NCI-H345 (cell line): Measurements from ENCODE around the gene RAB13.

Source experiments
- DNase-seq: peaks from one replicate; lab custom pipeline; 2025; lab: John Stamatoyannopoulos, UW

RAB13 gene

DNA sequence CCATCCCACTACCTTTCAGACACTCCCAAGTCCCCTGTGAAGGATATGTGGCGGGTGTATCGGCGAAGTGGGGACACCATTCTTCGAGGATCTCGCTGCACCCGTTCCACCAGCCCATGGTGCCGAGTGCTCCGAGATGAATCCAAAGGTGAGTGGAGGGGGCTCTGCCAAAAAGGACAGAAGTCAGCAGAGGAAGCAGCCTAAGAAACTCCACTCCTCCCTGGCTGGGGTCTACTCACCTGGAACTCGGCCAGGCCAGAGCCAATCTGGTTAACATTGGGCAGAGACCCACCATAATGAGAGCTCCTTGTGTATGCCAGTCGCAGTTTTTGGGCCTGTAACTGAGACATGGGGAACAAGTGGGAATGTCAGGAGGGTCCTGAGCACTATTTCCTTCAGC is 31.3 kb downstream of the RAB13 start:
- DNase-seq = no peak

DNA sequence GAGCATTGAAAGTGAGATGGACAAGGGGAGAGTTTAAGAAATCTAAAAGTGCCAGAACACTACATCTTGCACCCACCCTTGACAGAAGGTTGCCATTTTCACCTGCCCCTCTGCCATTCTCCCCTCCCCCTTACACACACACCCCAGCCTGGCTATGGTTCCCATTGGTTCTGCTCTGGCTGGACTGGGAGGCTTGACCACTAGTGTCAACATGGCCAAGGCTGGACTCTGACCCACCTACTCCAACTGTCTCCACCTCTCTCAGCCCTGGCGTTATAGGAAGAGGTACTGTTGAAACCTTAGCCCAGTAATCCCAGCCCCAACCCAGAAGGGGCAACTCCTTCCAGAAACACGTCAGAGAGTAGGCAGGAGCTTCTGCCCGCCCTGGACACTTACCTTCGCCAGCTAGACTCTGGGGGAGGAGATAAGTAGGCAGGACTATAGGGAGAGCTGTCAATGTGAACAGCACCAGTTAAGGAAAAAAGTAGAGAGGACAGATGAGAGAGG is 32.2 kb downstream of the RAB13 start:
- DNase-seq = no peak

- DNase-seq = no peak
Measured at GRCh38 chr1:153951801-153952200, 34.3 kb downstream of the RAB13 start.

- no peak for DNase-seq
Measured at GRCh38 chr1:153951183-153951582, 35.0 kb downstream of the RAB13 start.

DNA sequence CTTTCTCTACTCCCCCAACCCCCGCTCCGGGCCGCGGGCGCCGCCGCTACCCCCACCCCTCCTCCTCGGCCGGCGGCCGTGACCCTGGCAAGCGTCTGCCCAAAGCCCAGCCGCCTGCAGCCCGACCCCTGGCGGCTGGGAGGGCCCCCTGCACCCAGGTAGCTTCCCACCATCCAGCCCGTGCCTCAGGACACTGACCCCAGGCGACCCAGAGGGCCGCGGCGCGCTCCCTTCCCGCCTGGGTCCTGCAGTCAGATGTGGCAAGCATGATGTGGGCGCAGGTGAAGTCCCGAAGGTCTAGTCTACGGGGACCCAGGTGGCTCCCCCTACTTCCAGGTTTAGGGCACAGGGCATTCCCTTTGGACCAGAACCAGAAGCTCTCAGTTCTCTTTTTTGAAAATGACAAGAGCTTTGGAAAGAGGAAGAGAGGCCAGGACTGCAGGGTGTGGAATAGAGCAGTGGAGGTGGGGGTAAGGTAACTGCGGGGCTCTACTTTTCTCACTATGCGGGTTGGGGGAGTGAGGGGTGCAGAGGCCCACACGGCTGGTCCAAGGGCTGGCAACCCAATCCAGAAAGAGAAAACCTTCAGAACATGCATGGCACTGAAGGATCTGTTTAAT is 39.4 kb downstream of the RAB13 start, which contains the start of gene DENND4B:
Gene DENND4B (minus strand): TSS at position 97 of the 620 bp plus-strand sequence. CDS start 2,344 bp downstream, outside the sequence.
- DNase-seq = peak; percentile 90

- DNase-seq = peak; percentile 64
Measured at GRCh38 chr1:153945795-153946621, 40.1 kb downstream of the RAB13 start.

- peak; percentile 59 for DNase-seq
Measured at GRCh38 chr1:153945131-153945794, 40.9 kb downstream of the RAB13 start.

- no peak for DNase-seq
Measured at GRCh38 chr1:153944827-153945117, 41.4 kb downstream of the RAB13 start.

GRCh38 chr1:153944005-153944826 is 41.9 kb downstream of the RAB13 start:
- no peak for DNase-seq

- no peak for DNase-seq
Measured at GRCh38 chr1:153942766-153943549, 43.2 kb downstream of the RAB13 start.

DNA sequence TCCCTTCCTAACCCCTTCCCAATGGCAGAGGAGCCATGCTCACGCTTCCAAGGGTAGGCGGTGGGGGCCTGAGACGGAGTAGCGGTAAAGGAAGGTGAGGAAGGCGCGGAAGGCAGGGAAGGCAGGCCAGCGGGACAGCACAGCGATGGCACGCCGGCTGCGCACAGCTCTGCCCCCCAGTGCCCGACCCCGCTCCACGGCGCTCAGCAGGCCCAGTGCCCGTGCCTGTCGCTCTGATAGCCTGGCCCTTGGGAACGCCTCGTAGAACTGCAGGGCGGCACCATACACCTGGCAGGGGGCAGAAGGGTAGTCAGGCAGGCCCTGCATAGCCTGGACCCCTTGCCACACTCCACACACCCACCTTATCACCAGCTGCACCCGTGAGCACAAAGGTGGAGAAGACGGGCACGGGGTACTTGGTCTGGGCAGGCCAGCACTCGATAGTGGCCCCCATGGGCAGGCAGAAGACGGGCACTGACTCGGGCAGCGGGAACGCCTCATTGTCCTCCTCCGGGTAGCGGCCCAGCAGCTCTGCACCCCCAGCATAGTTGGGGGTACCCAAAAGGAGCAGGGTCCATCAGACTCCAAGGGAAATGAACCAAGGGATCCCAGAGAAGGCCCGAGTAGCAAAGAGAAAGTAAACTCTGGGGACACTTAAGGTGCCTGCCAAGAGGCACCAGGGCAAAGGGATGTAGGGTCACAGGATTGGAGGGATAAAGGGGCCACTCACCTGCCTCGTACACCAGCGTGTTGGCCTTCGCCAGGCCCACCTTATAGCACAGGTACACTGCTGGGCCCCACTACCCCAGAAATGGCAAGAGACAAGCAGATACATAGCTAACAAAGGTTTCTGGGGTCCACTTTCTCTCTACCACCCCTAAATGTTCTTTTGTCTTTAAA is 44.1 kb downstream of the RAB13 start:
- no peak for DNase-seq

GRCh38 chr1:153940756-153941155 is 45.4 kb downstream of the RAB13 start:
- no peak for DNase-seq

DNA sequence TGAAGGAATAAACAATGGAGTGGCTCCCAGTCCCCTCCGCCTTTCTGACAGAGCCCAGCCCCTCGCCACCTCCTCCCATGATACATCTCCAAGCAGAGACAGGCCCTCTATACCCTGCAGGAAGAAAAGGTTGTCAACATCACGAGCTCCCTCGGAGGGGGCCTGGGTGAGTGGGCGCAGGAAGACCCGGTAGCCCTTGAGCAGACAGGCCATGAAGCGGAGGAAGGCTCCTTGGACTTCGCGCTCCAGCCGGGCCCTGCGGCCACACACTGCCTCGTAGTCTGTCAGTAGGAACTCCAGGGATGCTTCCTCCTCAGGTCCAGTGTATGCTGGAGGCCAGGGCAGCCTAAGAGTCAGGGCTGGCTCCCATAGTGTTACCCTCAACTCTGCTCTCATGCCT is 46.7 kb downstream of the RAB13 start:
- DNase-seq = no peak

DNA sequence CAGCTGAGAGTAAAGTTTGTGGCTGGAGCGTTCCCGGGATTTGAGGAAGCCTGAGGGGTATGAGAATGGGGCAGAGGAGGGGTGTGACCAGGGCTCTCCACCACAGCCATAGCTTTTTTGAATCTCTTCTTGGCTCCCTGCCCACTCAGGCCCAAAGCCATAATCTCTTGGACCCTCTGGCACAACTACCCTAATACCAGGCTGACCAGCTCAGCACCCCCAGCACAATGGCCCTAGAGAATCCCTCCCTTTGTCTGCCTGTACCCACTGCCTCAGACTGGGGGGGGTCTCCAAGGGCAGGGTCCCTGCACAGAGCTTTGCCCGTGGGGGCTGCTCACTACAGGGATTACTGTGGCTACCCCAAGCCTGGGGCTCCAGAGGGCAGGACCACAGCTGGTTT is 47.1 kb downstream of the RAB13 start:
- no peak for DNase-seq

- no peak for DNase-seq
Measured at GRCh38 chr1:153937331-153937730, 48.8 kb downstream of the RAB13 start.

DNA sequence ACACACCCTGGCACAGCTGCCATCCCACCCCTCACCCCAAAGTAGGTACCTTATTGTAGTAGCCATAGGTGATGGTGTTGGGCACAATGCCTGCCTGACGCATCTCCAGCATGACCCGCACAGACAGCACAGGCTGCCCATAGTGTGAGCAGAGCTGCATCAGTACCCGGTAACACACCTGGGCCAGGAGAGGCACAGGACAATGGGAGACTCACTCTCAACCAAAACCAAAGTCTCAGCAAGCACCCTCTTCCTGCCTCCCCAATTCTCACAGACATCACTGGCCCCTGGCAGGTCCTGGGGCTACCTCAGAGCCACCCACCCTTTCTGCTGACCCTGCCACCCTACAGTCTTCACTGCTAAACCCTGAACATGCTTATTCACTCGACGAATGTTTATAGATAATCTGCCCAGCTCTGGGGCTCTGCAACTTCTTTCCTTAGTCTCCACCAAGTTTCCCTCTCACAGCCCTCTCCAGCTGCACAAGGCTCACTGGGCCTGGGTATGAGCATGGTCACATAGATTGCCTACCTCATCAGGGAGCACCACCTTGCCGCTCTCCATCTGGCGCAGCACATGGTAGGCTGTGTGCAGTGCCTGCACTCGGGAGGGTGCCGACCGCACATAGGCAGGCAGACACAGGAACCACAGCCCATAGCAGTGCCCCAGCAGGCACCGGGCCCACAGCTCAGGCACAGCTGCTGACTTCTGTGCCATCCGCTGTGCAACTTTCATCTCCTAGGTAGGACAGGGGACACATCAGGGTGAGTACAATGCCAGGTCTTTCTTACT is 49.9 kb downstream of the RAB13 start:
- DNase-seq = no peak

DNA sequence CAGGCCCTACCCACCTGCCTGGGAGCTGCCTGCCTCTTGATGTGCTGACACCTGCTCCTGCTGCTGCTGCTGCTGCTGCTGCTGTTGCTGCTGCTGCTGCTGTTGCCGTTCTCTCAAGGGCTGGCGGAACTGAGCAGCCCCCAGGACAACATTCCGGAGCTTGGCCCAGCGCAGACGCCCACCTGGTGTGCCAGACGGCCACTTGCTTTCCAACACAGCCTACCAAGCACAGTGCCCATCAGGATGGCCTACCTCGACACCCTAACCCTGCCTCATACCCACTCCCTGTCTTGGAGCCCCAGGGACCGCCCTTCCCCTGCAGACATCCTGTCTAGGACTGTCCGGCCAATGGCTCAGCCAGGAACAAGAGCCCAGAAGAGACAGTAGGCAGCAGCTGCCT is 51.4 kb downstream of the RAB13 start:
- no peak for DNase-seq

GRCh38 chr1:153933955-153934354 is 52.2 kb downstream of the RAB13 start:
- DNase-seq = no peak

DNA sequence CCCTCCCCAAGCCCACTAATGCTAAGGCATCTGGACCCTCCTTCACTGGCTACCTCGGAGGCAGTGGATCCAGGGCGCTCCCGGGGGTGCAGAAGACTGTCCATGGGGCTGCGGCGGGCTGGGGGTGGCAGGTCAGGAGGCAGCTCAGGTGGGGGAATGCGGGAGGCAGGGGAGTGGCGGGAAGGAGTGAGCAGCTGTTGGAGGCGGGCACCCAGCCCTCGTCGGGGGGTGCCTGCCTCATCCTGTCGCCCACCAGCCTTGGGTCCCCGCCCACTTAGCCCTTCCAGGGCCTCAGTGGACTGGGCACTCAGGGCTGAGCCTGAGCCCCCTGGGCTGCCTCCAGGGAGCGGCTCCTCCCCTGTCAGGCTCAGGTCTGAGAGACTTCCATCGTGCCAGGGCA is 52.7 kb downstream of the RAB13 start:
- DNase-seq = no peak
